BLaER1 treated with 17β-estradiol and CSF1 and Interleukin-3, amounts not matched to agents 10 nM and 100 nM (cell line): ENCODE measurements around the gene MIGA2.
"Not testable (repeated sequence)": the region's sequence is repeated elsewhere in the genome, so short reads cannot be mapped to it uniquely, and the experiment has no call there.

Experiments used
- H3K27ac ChIP-seq, 11 experiments: shearing (Covaris generic); formaldehyde crosslinking; 2 replicates each; pipeline ENCODE4 v1.8.1; 2022
- H3K27me3 ChIP-seq, 11 experiments: shearing (Covaris generic); formaldehyde crosslinking; 2 replicates each; pipeline ENCODE4 v1.8.1; 2022
- H3K36me3 ChIP-seq, 11 experiments: shearing (Covaris generic); formaldehyde crosslinking; 2 replicates each; pipeline ENCODE4 v1.8.1; 2022
- H3K4me1 ChIP-seq, 10 experiments: shearing (Covaris generic); formaldehyde crosslinking; 2 replicates each; pipeline ENCODE4 v1.8.1; 2022
- H3K4me2 ChIP-seq, 11 experiments: shearing (Covaris generic); formaldehyde crosslinking; 2 replicates each; pipeline ENCODE4 v1.8.1; 2022
- H3K4me3 ChIP-seq, 10 experiments: shearing (Covaris generic); formaldehyde crosslinking; 2 replicates each; pipeline ENCODE4 v1.8.1; 2022
- H3K9ac ChIP-seq, 11 experiments: shearing (Covaris generic); formaldehyde crosslinking; 2 replicates each; pipeline ENCODE4 v1.8.1; 2022
- H3K9me3 ChIP-seq, 11 experiments: shearing (Covaris generic); formaldehyde crosslinking; replicated peaks in 1 of 11; 2 replicates each; pipeline ENCODE4 v1.8.1; 2022
- H4K20me1 ChIP-seq, 11 experiments: shearing (Covaris generic); formaldehyde crosslinking; 2 replicates each; pipeline ENCODE4 v1.8.1; 2022
- Cebpa-rat ChIP-seq, 11 experiments: shearing (Covaris generic); IDR thresholded peaks; 2 replicates each; pipeline ENCODE4 v1.8.1; 2022

The MIGA2 gene

GRCh38 chr9:129002992-129003391, 33.4 kb upstream of the MIGA2 start:
- peaks cover 3 to 70% (median 27%) of the 10 kb centered on the region in 11 experiments; a peak in 18 of 22 replicates for H4K20me1 ChIP-seq
- peaks cover 0 to 12% (median 9%) of the 10 kb centered on the region in 10 experiments; a peak in 15 of 20 replicates for H3K4me1 ChIP-seq
- no peaks in the 10 kb centered on the region for H3K27me3 ChIP-seq
- H3K9ac ChIP-seq: no peak overlapping the region
- TF ChIP-seq Cebpa-rat (IDR thresholded peaks at IDR 0.05): no peak
- H3K27ac ChIP-seq: no peak overlapping the region
- no peak overlapping the region for H3K4me2 ChIP-seq
- H3K36me3 ChIP-seq: peaks cover 86 to 100% (median 98%) of the 10 kb centered on the region in 11 experiments
- H3K9me3 ChIP-seq: no peaks in the 10 kb centered on the region
- H3K4me3 ChIP-seq: no peak overlapping the region

GRCh38 chr9:129004173-129004572, 32.3 kb upstream of the MIGA2 start:
- not testable (repeated sequence) for H3K27me3 ChIP-seq, H3K9ac ChIP-seq, H3K4me3 ChIP-seq, H3K9me3 ChIP-seq, H3K27ac ChIP-seq, H3K4me2 ChIP-seq
- Histone ChIP-seq H3K36me3 (peaks cover 85 to 100% (median 97%) of the 10 kb centered on the region in 11 experiments), H3K4me1 (peaks cover 0 to 22% (median 17%) of the 10 kb centered on the region in 10 experiments; a peak in 16 of 20 replicates), H4K20me1 (peaks cover 3 to 75% (median 30%) of the 10 kb centered on the region in 11 experiments; a peak in 18 of 22 replicates)

- H3K4me1 ChIP-seq: peaks cover 0 to 22% (median 17%) of the 10 kb centered on the region in 10 experiments; a peak in 16 of 20 replicates
- H3K27ac ChIP-seq: no peak overlapping the region
- H4K20me1 ChIP-seq: peaks cover 3 to 79% (median 30%) of the 10 kb centered on the region in 11 experiments; a peak in 18 of 22 replicates
- peaks cover 79 to 100% (median 95%) of the 10 kb centered on the region in 11 experiments for H3K36me3 ChIP-seq
- no peak overlapping the region for H3K4me3 ChIP-seq
- TF ChIP-seq Cebpa-rat (IDR thresholded peaks at IDR 0.05): no peak
- H3K4me2 ChIP-seq: no peak overlapping the region
- no peaks in the 10 kb centered on the region for H3K27me3 ChIP-seq
- H3K9ac ChIP-seq: no peak overlapping the region
- no peaks in the 10 kb centered on the region for H3K9me3 ChIP-seq
These were observed 31.0 kb upstream of the MIGA2 start for GRCh38 chr9:129005336-129005997.

- Histone ChIP-seq H3K27ac (no peak overlapping the region), H3K27me3 (no peaks in the 10 kb centered on the region), H3K4me2 (no peak overlapping the region), H3K4me3 (no peak overlapping the region), H3K9me3 (no peaks in the 10 kb centered on the region), H3K4me1 (peaks cover 0 to 27% (median 21%) of the 10 kb centered on the region in 10 experiments; a peak in 16 of 20 replicates), H3K9ac (peak overlapping the region in 1 of 11 experiments; percentile 11; a peak in 1 of 22 replicates), H3K36me3 (peaks cover 68 to 100% (median 91%) of the 10 kb centered on the region in 11 experiments), H4K20me1 (peaks cover 3 to 90% (median 30%) of the 10 kb centered on the region in 11 experiments; a peak in 18 of 22 replicates)
- no peak for TF ChIP-seq Cebpa-rat (IDR thresholded peaks at IDR 0.05)
These were observed 29.9 kb upstream of the MIGA2 start for GRCh38 chr9:129006328-129007034.

- Histone ChIP-seq H3K4me1 (peaks cover 0 to 32% (median 25%) of the 10 kb centered on the region in 10 experiments; a peak in 16 of 20 replicates), H3K4me2 (peak overlapping the region in 2 of 11 experiments; percentile 30 to 32; a peak in 3 of 22 replicates), H3K27me3 (no peaks in the 10 kb centered on the region), H3K9me3 (no peaks in the 10 kb centered on the region), H3K4me3 (no peak overlapping the region), H3K27ac (0 out of 22 replicates have a peak overlapping the region, but pooled peaks of 1 of the 11 experiments have one; percentile 4), H4K20me1 (peaks cover 3 to 90% (median 30%) of the 10 kb centered on the region in 11 experiments; a peak in 18 of 22 replicates), H3K36me3 (peaks cover 61 to 97% (median 88%) of the 10 kb centered on the region in 11 experiments), H3K9ac (peak overlapping the region in 4 of 11 experiments; percentile 12 to 49 (median 30); a peak in 3 of 22 replicates)
- TF ChIP-seq Cebpa-rat (IDR thresholded peaks at IDR 0.05): no peak
These were observed 29.2 kb upstream of the MIGA2 start for GRCh38 chr9:129007035-129007765.

- no peak overlapping the region for H3K4me3 ChIP-seq
- H3K9me3 ChIP-seq: no peaks in the 10 kb centered on the region
- TF ChIP-seq Cebpa-rat (IDR thresholded peaks at IDR 0.05): no peak
- H3K36me3 ChIP-seq: peaks cover 60 to 97% (median 88%) of the 10 kb centered on the region in 11 experiments
- H3K9ac ChIP-seq: peak overlapping the region in 6 of 11 experiments; percentile 12 to 49 (median 30); a peak in 3 of 22 replicates
- H4K20me1 ChIP-seq: peaks cover 3 to 90% (median 30%) of the 10 kb centered on the region in 11 experiments; a peak in 18 of 22 replicates
- H3K4me2 ChIP-seq: peak overlapping the region in 8 of 11 experiments; percentile 14 to 46 (median 29); a peak in 11 of 22 replicates
- H3K27ac ChIP-seq: peak overlapping the region in 2 of 11 experiments; percentile 4 to 23; a peak in 1 of 22 replicates
- H3K27me3 ChIP-seq: no peaks in the 10 kb centered on the region
- peaks cover 0 to 32% (median 25%) of the 10 kb centered on the region in 10 experiments; a peak in 16 of 20 replicates for H3K4me1 ChIP-seq
These were observed 28.5 kb upstream of the MIGA2 start for GRCh38 chr9:129007766-129008468.

- peaks cover 0 to 32% (median 25%) of the 10 kb centered on the region in 10 experiments; a peak in 16 of 20 replicates for H3K4me1 ChIP-seq
- H3K9me3 ChIP-seq: no peaks in the 10 kb centered on the region
- peak overlapping the region in 8 of 11 experiments; percentile 14 to 46 (median 29); a peak in 11 of 22 replicates for H3K4me2 ChIP-seq
- H4K20me1 ChIP-seq: peaks cover 3 to 90% (median 30%) of the 10 kb centered on the region in 11 experiments; a peak in 18 of 22 replicates
- H3K36me3 ChIP-seq: peaks cover 60 to 97% (median 88%) of the 10 kb centered on the region in 11 experiments
- no peaks in the 10 kb centered on the region for H3K27me3 ChIP-seq
- no peak overlapping the region for H3K4me3 ChIP-seq
- H3K9ac ChIP-seq: peak overlapping the region in 6 of 11 experiments; percentile 12 to 49 (median 30); a peak in 4 of 22 replicates
- no peak for TF ChIP-seq Cebpa-rat (IDR thresholded peaks at IDR 0.05)
- peak overlapping the region in 1 of 11 experiments; percentile 4; a peak in 1 of 22 replicates for H3K27ac ChIP-seq
These were observed 27.9 kb upstream of the MIGA2 start for GRCh38 chr9:129008469-129008965.
